ENCODE data around the gene SUMO3.

SUMO3 gene

DNA sequence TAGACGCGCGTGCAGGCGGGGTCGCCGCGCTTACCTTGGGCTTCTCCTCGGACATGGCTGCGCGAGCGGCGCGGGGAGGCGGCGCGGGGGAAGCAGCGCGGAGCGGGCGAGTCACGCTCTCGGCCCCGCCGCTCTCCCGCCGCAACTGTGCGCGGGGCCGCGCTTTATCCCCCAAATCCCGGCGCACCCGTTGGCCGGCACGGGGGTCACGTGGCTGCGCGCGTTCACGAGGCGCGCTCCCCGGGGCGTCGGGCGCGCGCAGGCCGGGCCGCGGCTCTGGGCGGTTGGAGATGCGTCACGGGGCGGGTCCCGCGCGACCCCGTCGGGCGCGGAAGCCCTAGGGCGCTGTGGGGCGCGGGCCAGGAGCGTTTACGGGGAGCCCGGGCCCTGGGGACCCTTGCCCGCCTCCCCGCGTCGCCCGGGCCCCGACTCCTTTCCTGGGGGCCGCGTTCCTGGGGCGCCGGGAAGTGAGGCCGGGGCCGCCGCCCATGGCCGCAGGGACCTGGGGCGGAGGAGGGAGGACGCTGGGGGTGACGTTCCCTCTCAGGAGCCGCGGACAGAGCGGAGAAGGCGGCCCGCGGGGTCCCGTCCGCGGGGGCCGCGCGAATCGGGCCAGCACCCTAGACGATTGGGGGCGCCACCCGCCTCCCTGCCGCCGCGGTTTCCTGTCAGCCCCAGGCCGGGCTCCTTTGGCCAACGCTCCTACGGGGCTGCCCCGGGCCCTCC, at the start of gene SUMO3:
TSS of gene SUMO3 (minus strand) at position 149 of the 726 bp plus-strand sequence. CDS start at position 55, 94 bp downstream.
- DNase-seq, result peak; percentile 94

DNA sequence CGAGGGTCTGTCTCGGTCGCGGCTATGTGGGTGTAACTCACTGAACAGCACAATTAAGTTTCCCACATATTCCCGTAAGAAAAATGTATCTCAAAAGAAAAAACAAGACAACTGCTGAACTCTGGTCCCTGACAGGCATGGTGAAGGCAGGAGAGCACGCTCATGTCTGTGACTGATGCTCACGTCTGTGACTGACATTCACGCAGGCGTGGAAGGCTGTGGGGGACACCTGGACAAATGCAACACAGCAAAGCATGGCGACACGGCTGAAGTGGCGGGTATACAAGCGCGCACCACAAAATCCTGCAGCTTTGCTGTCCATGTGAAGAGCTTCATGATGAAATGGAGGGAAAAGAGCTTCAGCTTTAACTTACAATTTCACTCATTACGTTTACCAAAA, 49.6 kb upstream of the SUMO3 start:
- DNase-seq, result no peak

DNA sequence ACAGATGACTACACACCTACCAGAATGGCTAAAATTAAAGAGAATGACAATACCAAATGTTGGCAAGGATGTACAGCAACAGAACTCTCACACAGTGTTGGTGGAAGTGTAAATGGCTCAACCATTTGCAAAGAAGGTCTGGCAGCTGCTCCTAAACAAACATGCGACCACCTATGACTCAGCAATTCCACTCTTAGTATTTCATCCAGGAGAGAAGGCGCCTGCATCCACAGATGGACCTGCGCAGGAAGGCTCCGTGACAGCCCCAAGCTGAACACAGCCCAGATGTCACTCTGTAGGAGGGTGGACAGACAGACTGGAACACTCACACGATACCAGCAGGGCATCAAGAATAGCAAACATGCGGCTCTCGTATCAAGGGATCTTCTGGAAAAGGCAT, 48.9 kb upstream of the SUMO3 start:
- DNase-seq, result no peak

DNA sequence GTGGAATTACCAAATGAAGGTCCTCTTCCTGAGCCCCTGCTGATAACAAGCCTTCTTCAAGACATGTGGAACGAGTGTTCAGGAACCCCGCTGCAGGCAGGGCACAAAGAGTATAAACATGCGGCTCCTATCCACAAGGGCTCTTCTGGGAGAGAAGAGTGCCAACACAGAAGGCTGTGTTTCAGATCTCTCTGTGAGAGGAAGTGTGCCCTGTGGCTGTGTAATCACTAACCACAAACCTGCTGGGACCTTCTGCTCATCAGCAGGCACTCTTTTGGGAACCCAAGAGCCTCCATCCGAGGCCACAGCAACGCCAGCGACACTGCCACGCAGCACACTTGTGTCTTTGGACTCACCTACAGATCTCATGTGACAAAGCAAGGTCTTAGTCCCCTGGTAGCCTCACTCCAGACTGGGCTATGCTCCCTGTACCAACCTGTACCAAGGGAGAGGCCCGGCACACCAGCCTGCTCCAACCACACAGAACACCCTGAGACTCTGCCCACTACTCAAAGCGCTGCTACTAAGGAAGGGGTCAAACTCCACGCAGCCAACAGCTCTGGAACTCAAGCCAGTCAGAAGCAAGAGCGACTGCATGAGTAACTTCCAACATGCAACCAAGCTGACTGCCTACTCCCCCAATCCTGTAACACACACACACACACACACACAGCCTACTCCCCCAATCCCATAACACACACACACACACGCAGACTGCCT, 47.9 kb upstream of the SUMO3 start:
- no peak for DNase-seq

DNA sequence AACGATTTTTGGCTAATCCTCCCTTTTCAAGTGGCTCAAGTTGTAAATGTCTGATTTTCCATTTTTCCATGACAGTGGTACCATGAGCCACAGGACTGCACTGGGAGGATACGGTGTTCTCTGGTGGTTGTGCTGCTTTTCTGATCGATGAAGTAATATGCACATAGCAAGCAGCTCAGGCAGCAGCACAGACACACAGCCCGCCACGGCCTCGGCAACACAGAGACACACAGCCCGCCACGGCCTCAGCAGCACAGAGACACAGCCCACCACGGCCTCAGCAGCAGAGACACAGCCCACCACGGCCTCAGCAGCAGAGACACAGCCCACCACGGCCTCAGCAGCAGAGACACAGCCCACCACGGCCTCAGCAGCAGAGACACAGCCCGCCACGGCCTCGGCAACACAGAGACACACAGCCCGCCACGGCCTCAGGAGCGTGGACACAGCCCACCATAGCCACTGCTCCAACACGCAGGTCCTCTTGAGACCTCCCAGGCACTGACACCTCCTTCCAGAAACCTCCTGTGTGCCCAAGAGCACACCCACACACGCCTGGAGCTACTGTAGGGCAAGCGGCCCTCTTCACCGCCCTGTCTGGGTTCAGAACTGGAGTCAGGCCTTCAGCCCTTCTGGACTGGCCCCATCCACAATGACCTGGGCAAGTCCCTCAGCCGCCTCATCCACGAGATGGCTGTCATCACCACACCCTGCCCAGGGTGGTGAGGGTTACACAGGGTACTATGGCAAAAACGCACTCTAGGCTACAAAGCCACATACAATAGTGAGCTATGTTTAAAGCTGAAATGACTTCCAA, 45.2 kb upstream of the SUMO3 start:
- DNase-seq, result no peak

DNA sequence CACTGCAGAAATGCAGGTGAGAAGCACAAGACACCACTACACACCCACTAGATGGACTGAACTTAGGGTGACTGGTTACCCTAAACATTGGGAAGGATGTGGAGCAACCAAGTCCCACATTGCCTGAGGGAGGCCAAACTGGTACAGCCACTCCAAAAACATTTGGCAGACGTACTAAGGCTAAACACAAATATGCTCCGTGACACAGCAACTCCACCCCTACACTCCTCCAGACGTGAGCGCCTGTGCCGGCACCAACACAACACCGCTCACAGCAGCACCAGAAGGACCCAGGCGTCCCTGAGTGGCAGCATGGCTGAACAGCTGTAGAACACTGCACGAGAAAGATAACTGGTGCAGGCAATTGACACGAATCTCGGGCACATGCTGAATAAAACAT, 40.9 kb upstream of the SUMO3 start:
- DNase-seq, result no peak

DNA sequence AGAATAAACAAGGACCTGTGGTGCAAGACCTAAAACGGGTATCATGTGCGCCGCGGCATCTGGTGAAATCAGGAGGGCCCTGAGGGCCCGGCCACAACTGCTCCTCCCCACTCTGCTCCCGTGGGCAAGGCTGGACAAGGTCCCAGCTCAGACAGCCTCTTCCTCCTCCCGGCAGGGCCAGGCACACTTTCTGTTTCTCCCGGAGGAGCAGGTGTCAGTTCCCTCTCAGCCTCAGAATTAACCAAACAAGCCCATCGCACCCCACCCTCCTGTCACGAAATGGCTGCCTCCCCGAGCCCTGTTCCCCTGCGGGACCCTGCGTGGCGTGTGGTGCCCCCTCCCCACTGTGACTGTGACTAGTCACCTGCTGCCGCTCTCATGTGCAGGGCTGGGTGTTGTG, 40.4 kb upstream of the SUMO3 start:
- DNase-seq, result no peak

DNA sequence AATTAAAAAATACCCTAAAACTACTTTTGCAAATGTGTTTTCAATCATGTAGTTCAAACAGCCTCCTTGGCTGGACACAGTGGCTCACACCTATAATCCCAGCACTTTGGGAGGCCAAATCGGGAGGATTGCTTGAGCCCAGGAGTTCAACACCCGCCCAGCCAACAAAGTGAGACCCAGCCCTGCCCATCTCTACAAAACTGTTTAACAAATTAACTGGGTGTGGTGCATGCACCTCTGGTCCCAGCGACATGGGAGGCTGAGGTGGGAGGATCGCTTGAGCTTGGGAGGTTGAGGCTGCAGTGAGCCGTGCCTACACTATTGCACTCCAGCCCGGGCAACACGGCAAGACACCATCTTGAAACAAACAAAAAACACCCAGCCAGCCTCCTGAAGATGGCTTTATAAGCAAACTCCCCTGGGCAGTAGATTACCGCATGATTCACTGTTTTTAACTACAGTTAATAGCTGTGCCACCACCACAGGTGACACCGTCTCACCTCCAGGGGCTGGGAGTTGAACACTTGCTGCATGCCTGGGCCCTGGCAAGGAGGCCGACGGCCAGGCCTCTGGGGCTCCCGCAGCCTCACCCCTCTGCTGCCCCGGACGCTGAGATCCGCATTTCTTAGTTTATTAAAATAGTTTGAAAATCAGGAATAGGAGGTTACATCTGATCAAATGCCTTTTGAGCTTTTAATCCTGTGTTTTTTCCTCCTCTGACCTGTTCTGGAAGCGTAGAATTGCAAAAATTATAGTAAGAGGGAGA, 39.4 kb upstream of the SUMO3 start:
- no peak for DNase-seq

DNA sequence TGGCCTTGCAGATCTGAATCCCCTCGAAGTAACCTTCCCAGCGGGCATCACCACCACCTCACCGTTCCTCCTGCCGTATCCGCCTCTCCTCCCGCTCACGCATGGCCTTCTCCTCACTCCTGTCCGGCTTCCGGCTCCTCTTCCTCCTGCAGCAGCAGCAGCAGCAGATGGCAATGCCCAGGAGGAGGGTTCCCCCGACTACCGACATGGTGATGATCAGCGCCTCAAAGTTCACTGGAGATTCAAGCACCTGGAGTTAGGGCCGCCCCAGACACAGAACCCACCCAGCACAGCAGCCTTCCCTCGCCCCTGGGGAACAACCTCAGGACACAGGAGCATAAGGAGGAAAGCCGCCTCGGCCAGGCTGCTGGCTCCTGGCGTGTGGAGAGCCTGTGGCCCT, 38.3 kb upstream of the SUMO3 start:
- no peak for DNase-seq

DNA sequence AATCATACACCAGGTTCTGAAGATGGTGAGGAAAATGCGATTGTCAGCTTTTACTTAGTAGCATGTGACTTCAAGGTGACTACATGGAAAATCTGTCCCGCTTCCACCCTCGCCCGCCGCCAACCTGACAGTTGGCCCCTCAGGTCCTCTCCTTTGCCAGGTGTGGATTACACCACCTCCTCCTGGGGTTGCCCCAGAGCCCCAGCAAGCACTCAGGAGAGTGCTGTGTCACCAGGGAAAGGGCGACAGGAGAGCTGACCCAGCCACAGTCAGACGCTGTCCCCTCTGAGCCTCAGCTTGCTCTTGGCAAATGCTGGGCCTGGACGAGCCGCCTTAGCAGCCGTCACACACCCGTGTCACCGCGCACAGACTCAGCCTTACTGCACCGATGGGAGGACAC, 37.7 kb upstream of the SUMO3 start:
- no peak for DNase-seq

DNA sequence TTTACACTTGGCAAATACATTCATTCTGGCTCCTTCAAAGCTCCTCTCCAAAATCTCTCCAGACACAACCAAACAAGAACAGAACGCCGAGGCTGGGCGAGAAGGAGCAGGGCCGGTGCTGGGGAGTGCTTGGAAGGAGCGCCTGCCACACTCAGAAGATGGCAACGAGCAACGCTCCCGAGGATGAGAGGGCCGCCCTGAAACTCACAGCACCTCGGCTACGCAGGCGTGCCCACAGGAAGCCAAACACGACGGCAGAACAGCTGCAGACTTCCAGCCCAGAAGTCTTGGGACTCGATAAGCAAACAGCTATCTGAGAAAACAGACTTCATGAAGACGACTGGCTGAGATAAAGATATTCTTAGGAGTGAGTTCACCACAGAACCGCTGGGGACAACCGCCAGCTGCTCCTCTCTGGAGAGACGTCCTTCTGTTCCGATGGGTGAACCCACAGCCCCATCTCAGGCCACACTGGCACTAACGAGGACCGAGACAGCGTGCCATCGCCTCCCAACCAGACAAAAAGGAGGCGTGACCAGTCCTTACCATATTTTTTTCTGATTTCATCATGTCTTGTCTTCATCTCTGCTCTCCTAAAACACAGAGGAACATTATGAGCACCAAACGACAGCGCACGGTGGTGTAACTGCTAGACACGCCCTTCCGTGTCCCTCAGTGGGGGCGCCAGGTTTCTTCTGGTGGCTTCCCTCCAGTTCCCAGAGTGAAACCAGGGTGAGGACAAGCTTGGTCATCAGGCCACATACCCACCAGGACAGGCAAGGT, 37.0 kb upstream of the SUMO3 start:
- DNase-seq, result peak; percentile 39

DNA sequence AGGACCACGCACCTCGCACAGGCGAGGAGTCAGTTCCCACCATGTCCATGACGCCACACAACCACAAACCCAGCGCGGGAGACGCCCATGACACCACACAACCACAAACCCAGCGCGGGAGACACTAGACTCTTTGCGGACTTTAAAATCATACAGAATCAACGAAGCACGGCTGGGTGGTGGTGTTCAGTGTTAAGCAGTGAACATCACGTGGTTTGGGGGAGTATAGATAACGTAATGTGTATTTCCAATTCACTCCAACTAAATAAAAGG, 36.5 kb upstream of the SUMO3 start:
- peak; percentile 40 for DNase-seq

DNA sequence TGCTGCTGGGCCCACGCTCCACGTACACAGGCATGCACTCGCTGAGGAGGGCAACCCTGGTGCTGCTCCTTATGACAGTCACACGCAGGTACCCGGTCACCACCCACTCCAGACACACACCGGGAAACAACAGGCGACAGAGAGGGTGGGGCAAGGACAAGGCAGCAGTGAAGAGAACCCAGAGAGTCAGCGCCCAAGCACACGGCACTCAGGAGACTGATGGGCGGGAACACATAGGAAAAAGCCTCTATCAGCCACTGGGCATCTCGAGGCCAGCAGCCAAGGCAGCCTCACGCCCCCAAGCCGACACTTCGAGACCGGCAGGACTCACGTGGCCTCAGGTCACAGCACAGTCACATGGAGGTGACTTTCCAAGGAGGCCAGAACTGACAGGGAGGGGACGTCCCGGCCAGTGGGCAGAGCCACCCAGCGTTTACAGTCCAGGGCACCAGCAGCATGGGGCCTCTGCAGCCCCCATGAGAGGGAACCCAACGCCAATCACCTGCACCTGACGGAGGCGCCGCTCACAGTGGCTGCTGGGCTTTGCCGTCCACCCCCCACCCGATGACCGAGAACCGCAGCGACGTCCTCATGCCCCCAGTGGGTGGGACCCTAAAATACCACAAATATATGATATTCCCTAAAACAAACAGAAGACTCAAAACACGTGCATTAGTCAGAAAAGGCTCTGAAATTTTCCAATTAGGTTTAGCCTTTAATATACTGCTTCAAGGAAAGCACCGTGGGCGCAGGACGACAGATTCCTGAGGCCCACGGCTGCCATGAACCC, 35.9 kb upstream of the SUMO3 start:
- DNase-seq, result no peak

DNA sequence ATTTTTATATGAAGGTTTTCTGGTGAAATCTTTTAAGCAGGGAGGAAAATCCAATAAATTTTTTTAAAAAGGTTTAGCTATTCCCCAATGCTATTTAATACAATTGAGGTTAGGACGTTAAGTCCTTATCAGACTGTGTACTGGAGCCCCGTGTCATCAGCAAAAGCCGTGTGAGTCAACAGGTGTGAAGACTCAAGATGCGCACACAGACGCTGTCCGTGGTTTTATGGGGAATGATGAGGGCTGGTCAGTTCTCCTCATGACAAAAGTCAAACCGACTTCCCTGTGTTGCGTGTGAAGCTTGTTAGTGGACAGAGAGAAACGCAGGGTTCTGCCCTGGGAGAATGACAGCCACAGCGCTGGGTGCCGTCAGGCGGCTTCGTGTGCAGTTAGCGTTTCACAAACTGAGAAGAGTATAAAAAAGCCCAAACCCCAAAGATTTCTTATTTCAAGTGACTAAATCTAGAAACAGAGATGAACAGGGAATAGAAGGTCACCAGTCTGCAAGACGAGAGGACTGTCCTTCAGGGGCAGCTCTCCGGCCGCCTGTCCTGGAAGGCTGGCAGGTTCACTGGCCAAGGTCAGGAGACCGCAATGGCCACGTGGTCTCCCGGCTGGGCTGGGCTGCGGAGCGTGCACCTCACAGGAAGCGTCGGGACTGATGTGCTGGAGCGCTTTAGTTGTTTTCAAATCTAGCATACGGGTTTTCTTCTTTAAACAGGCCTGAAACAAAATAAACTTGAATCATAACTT, 33.2 kb upstream of the SUMO3 start:
- no peak for DNase-seq

DNA sequence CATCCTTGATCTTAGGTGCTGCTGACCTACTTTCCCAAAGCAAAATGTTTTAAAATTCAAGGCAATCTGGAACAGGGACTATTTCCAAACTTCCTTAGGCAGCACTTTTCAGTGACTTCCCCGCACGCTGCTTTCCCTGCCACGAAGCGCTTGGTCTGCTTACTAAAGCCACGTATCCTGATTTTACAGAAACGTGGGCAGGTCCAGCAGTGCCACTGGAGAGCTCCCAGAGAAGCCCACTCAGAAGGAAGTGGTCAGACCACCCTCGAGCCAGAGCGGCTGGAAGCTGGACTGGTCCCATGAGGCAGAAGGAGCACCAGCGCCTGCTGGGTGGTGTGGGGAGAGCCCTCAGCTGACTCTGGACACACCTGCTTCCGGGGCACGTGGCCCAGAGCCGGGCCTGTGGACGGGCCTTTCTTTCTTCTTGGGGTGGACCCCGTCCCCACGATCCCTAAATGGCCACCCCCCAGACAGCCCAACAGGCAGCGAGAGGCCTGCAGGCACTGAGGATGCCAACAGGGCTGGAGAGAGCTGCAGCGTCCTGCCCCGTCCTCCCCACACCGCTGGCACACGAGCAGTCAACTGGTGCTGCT, 32.4 kb upstream of the SUMO3 start:
- DNase-seq, result no peak

DNA sequence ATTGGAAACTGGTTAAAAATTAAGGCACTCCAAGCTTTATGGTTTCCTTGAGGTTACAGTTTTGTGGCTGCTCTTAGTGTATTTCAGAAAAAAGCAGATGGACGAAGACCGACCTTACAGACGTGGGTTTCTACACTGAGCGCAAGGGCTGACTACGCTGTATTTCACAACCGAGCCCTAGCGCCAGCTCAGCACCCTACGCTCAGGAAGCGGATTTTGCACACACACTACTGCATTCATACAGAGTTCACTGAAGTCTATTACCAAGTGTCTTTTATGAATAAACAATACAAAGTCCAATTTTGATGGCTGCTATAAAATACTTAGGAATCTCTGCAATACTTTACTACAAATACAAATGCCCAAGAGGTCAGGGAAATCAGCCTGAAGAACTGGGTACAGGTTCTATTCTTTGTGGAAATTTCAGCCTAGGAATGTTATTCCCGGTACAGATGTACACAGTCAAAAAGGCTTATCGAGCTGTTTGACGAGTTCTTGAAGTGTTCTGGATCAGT, 31.8 kb upstream of the SUMO3 start:
- DNase-seq, result no peak

DNA sequence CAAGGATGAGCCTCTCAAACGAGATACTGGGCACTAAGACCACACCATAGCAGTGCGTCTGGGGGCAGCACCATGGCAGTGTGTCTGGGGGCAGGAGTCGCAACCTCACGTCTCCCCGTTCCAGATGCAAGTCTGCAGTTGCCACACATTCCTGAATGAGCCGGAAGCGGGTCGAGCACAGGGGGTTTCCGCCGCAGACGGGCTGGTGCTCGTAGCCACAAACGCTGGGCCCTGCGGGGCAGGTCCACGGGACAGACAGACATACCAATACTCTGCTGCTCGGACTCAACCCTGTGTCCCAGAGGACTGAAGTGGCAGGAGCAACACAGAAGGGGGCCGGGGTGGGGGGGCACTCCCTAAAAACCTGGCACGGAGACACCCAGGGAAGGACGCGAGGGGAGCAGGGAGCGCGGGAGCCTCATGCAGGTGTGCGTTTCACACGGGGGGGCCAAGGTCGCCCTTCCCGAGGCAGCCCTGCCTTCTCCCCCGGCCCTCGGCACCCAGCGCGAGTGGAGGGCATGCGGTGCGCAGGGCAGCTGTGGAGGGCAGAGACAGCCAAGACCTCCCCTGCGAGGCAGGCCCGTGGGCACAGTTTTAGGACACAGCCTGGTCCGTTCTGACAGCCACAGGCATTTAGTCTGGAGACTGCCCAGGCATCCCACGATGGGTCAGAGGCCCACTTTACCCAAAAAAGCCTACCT, 31.1 kb upstream of the SUMO3 start:
- no peak for DNase-seq

DNA sequence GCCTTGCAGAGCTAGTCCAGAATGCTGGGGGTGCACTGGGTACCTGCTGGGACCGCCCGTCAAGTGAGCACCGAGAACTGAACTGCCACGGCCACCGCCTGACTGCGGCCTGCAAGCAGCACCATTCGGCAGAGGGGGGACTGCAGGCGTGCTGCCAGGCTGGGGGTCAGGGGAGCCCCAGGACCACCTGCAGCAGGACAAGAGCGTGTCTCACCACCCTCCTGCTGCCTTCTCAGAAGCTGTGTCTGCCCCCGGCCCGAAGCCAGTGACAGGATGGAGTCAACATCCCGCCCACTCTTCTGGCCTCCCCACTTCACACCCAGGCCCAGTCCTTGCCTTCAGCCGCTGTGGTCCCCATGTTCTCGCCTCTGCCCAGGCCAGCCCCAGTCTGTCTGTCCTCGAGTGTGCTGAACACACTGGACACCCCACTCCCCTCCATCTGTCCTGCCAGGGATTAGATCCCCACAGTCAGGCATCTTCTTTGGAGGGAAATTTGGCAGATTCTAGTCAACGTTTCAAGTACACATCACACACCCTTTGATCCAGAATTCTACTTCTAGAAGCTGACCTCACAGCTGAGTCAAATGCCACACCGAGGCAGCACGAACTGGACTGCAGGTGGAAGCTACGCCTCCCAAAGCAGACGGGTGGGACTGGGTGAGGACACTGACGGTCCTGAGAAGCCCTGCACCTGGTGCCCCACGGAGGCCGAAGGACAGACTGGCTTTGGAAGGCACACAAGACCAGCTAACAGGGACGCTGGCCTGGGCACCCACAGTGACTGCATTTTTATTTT, 29.6 kb upstream of the SUMO3 start:
- peak; percentile 13 for DNase-seq

Data from activated T-cell treated with anti-CD3 and anti-CD28 coated beads, Interleukin-2, amount 50 U/mL, for 1 hour (primary cell).